Sigmoid colon (tissue), 7 donors: ENCODE measurements around the gene RIMS1. TPM values are rescaled to one million over a fixed set of nuclear protein-coding genes. Genes with fewer than 3 reads are reported as not detected.
A peak's percentile ranks its signal among the peaks of the same experiment; 100 is the strongest.

ENCODE experiments used
- DNase-seq: peaks from one replicate; pipeline ENCODE4 v3.0.0-alpha.2; 2019
- H3K27ac ChIP-seq, 4 donors: fragments of 200-600 bp; sonication (generic); one replicate each; pipeline ENCODE4 v1.5.1; 2016 to 2019; ENCODE audit warnings: mild to moderate bottlenecking in 1 of 4
- H3K27me3 ChIP-seq, 3 donors: fragments of 200-600 bp; sonication (generic); one replicate each; pipeline ENCODE4 v1.5.1; 2019; ENCODE audit warnings: mild to moderate bottlenecking in 1 of 3
- H3K36me3 ChIP-seq, 4 donors: fragments of 200-600 bp; sonication (generic); one replicate each; pipeline ENCODE4 v1.5.1; 2016 to 2019
- H3K4me1 ChIP-seq, 4 donors: fragments of 200-600 bp; sonication (generic); one replicate each; pipeline ENCODE4 v1.5.1; 2017 to 2019
- H3K4me3 ChIP-seq, 4 donors: fragments of 200-600 bp; sonication (generic); one replicate each; pipeline ENCODE4 v1.5.1; 2017 to 2019; ENCODE audit warnings: mild to moderate bottlenecking in 2 of 4, moderate library complexity in 1 of 4
- H3K9me3 ChIP-seq, 4 donors: fragments of 200-600 bp in 3 of 4; sonication (generic) in 3 of 4; one replicate each; pipeline versions ENCODE4 v1.5.1 to v1.6.1; 2013 to 2019
- EP300 ChIP-seq, 4 donors: sonication (generic); formaldehyde crosslinking; IDR thresholded peaks; one replicate each; pipeline ENCODE4 v1.6.1; 2017; ENCODE audit warnings: antibody characterized with exemption in 4 of 4
- POLR2A ChIP-seq, 2 donors: fragments of 450-650 bp; IDR thresholded peaks; one replicate each; pipeline ENCODE4 v1.6.1; 2016; ENCODE audit warnings: antibody characterized with exemption in 2 of 2, mild to moderate bottlenecking in 2 of 2, moderate library complexity in 2 of 2
- POLR2AphosphoS5 ChIP-seq, 4 donors: sonication (generic); formaldehyde crosslinking; IDR thresholded peaks; one replicate each; pipeline ENCODE4 v1.6.1; 2017; ENCODE audit warnings: antibody characterized with exemption in 4 of 4
- WGBS, 2 donors: extraction: QIAGEN DNeasy Blood & Tissue Kit; methylation state at CpG; one replicate each; pipeline ENCODE4 v1.1.7; 2013; 5-methylcytosine and 5-hydroxymethylcytosine counted together
- intact Hi-C: fragments of 100-400 bp; cut with DNase I; formaldehyde crosslinking; loops from one replicate; pipeline ENCODE4 v1.15.1; 2023
- polyA plus RNA-seq, 3 donors: library from polyadenylated mRNA; stranded (reverse); fragments of 200-250 nt; gene quantifications; one replicate each; pipeline ENCODE4 v1.2.3, GENCODE V29; 2013
- total RNA-seq, 4 donors: library from RNA; depleted of rRNA; stranded (reverse); fragments of >200 nt; gene quantifications; one replicate each; pipeline ENCODE4 v1.1.0, GENCODE V29; 2016
- TF ChIP-seq, protein P1 (sequence below), 4 experiments: fragments of 450-650 bp in 3 of 4; fragments of 200-600 bp in 1 of 4; IDR thresholded peaks; one replicate each; pipeline ENCODE4 v1.5.1; 2016 to 2019; ENCODE audit warnings: antibody characterized with exemption in 4 of 4, mild to moderate bottlenecking in 3 of 4, moderate library complexity in 2 of 4
- donor health status: healthy with polysubstance abuse.
- donor health status: Bipolar disorder and iron deficiency.
- donor health status: healthy.

RIMS1 gene, protein sequence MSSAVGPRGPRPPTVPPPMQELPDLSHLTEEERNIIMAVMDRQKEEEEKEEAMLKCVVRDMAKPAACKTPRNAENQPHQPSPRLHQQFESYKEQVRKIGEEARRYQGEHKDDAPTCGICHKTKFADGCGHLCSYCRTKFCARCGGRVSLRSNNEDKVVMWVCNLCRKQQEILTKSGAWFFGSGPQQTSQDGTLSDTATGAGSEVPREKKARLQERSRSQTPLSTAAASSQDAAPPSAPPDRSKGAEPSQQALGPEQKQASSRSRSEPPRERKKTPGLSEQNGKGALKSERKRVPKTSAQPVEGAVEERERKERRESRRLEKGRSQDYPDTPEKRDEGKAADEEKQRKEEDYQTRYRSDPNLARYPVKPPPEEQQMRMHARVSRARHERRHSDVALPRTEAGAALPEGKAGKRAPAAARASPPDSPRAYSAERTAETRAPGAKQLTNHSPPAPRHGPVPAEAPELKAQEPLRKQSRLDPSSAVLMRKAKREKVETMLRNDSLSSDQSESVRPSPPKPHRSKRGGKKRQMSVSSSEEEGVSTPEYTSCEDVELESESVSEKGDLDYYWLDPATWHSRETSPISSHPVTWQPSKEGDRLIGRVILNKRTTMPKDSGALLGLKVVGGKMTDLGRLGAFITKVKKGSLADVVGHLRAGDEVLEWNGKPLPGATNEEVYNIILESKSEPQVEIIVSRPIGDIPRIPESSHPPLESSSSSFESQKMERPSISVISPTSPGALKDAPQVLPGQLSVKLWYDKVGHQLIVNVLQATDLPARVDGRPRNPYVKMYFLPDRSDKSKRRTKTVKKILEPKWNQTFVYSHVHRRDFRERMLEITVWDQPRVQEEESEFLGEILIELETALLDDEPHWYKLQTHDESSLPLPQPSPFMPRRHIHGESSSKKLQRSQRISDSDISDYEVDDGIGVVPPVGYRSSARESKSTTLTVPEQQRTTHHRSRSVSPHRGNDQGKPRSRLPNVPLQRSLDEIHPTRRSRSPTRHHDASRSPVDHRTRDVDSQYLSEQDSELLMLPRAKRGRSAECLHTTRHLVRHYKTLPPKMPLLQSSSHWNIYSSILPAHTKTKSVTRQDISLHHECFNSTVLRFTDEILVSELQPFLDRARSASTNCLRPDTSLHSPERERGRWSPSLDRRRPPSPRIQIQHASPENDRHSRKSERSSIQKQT (N-terminal part only)
- total RNA-seq (1 to 10 TPM; 2.1 to 7.1 (median 2.7) TPM), polyA plus RNA-seq (under 1 TPM in 1 of 3 donors, not detected in 2; 0.77 TPM)

GRCh38 chr6:71886184-71887005 lies at the start of gene RIMS1:
Gene RIMS1 (plus strand): TSS chr6:71886550. CDS start chr6:71887024, 474 bp downstream.
- TF ChIP-seq POLR2A (IDR thresholded peaks at IDR 0.05) (no peak), EP300 (IDR thresholded peaks at IDR 0.05) (no peak), POLR2AphosphoS5 (IDR thresholded peaks at IDR 0.05) (no peak)
- TF ChIP-seq, protein P1, sequence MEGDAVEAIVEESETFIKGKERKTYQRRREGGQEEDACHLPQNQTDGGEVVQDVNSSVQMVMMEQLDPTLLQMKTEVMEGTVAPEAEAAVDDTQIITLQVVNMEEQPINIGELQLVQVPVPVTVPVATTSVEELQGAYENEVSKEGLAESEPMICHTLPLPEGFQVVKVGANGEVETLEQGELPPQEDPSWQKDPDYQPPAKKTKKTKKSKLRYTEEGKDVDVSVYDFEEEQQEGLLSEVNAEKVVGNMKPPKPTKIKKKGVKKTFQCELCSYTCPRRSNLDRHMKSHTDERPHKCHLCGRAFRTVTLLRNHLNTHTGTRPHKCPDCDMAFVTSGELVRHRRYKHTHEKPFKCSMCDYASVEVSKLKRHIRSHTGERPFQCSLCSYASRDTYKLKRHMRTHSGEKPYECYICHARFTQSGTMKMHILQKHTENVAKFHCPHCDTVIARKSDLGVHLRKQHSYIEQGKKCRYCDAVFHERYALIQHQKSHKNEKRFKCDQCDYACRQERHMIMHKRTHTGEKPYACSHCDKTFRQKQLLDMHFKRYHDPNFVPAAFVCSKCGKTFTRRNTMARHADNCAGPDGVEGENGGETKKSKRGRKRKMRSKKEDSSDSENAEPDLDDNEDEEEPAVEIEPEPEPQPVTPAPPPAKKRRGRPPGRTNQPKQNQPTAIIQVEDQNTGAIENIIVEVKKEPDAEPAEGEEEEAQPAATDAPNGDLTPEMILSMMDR (IDR thresholded peaks at IDR 0.05), result no peak
- Histone ChIP-seq H3K4me3 (peak within 1 kb of the TSS in 3 of 4 donors; percentile 35 to 49 (median 47)), H3K27ac (no peak within 1 kb of the TSS), H3K9me3 (no peaks in the 10 kb centered on the region), H3K4me1 (peaks cover 0 to 12% (median 11%) of the 10 kb centered on the region in 4 donors), H3K36me3 (no peaks in the 10 kb centered on the region), H3K27me3 (peaks cover 7 to 30% (median 10%) of the 10 kb centered on the region in 3 donors)
- intact Hi-C loops, result no loop called here
- 2 to 3% methylated on average over 70 of the region's 70 CpGs for WGBS, 2 donors
- DNase-seq, result peak; percentile 55

DNA sequence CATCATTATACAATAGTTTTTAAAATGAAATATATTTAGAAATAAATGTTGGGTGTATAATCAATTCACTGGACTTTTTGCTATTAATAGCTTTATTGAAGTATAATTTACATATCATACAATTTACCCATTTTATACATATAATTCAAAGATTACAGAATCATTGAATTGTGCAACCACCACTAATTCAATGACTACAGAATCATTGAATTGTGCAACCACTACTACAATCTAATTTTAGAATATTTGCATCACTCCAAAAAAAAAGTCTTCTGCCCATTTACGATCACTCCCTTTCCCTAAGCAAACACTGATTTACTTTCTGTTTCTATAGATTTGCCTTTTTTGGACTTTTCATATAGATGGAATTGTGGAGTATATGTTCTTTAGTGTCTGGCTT lies 35.1 kb upstream of the RIMS1 start:
- intact Hi-C loops, result no loop called here
- H3K27me3 ChIP-seq, result no peaks in the 10 kb centered on the region
- WGBS, 2 donors, result 38 to 44% methylated on average over 1 of the region's 1 CpG

DNA sequence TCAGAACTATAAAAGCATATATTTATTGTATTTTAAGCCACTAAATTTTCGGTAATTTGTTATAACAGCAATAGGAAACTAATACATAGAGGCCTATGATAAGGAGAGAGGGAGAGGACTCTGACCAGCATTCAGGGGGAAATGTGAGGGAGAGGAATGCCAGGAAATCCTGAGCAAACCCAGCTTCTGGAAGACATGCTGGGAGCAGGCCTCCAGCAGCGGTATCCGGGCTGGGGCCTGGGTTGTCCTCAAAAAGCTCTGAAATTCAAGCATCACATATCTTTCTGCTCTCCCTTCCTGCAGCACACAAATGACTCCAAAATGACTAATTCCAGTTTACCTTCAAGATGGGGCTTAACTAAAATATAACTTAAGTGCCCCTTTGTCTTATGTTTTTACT lies 33.4 kb upstream of the RIMS1 start:
- no peaks in the 10 kb centered on the region for H3K27me3 ChIP-seq
- TF ChIP-seq POLR2A (IDR thresholded peaks at IDR 0.05) (no peak), POLR2AphosphoS5 (IDR thresholded peaks at IDR 0.05) (no peak), EP300 (IDR thresholded peaks at IDR 0.05) (no peak)
- TF ChIP-seq, protein P1 (IDR thresholded peaks at IDR 0.05), result no peak
- intact Hi-C loops, result no loop called here
- H3K4me1 ChIP-seq, result no peaks in the 10 kb centered on the region
- no peak overlapping the region for H3K27ac ChIP-seq
- no peaks in the 10 kb centered on the region for H3K36me3 ChIP-seq
- H3K4me3 ChIP-seq, result no peak overlapping the region
- no peaks in the 10 kb centered on the region for H3K9me3 ChIP-seq
- no peak for DNase-seq
- WGBS, 2 donors, result 86 to 93% methylated on average over 3 of the region's 3 CpGs

More for the DNA sequence above, 35.1 kb upstream of the RIMS1 start:
- TF ChIP-seq POLR2AphosphoS5 (IDR thresholded peaks at IDR 0.05) (no peak), POLR2A (IDR thresholded peaks at IDR 0.05) (no peak), EP300 (IDR thresholded peaks at IDR 0.05) (no peak)
- TF ChIP-seq, protein P1 (IDR thresholded peaks at IDR 0.05), result no peak
- Histone ChIP-seq H3K4me3 (no peak overlapping the region), H3K27ac (no peak overlapping the region), H3K9me3 (no peaks in the 10 kb centered on the region), H3K36me3 (no peaks in the 10 kb centered on the region), H3K4me1 (no peaks in the 10 kb centered on the region)
- no peak for DNase-seq

DNA sequence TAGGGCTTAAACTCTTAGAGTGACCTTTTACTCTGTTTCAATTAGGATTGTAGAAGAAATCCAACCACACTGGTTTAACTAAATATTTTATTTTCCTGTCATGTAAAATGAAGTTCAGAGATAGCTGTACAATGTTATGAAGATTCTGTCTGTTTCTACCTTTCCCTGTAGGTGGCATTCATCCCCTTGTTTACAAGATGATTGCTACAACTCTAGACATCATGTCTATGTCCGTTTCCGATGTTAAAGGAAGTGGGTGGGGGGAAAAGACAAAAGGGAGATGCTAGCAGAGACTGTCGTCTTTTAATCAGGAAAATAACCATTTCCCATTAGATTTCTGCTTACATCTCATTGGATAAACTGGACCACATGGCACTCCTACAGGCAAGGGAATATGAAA lies 30.9 kb upstream of the RIMS1 start:
- intact Hi-C loops, result no loop called here
- Histone ChIP-seq H3K27me3 (no peaks in the 10 kb centered on the region), H3K9me3 (no peaks in the 10 kb centered on the region), H3K36me3 (no peaks in the 10 kb centered on the region), H3K27ac (no peak overlapping the region), H3K4me1 (no peaks in the 10 kb centered on the region), H3K4me3 (no peak overlapping the region)
- DNase-seq, result no peak
- WGBS, 2 donors, result 28 to 56% methylated on average over 3 of the region's 3 CpGs
- TF ChIP-seq POLR2AphosphoS5 (IDR thresholded peaks at IDR 0.05), result no peak
- no peak for TF ChIP-seq EP300 (IDR thresholded peaks at IDR 0.05)
- no peak for TF ChIP-seq POLR2A (IDR thresholded peaks at IDR 0.05)
- TF ChIP-seq, protein P1 (IDR thresholded peaks at IDR 0.05), result no peak
